Liver (tissue), 9 donors: ENCODE measurements around the gene EWSR1. TPM values are rescaled to one million over a fixed set of nuclear protein-coding genes. Genes with fewer than 3 reads are reported as not detected.

Experiments
- DNase-seq: peaks from one replicate; pipeline ENCODE4 v3.0.0-alpha.2; 2017; ENCODE audit warnings: low spot score
- H3K27ac ChIP-seq, 2 donors: one replicate each; pipeline ENCODE4 v1.7.0; 2013; ENCODE audit warnings: inconsistent platforms in 2 of 2, low read length in 2 of 2, control low read depth in 1 of 2, low read depth in 1 of 2, mild to moderate bottlenecking in 1 of 2
- H3K27me3 ChIP-seq, 4 donors: one replicate each; pipeline versions ENCODE4 v1.6.1 to v1.7.0; 2013; ENCODE audit warnings: low read length in 3 of 4, inconsistent platforms in 1 of 4, mild to moderate bottlenecking in 1 of 4, moderate library complexity in 1 of 4; ENCODE audit not compliant: control insufficient read depth in 4 of 4, insufficient read depth in 4 of 4
- H3K36me3 ChIP-seq, 4 donors: one replicate each; pipeline versions ENCODE4 v1.6.1 to v1.7.0; 2013; ENCODE audit warnings: low read length in 3 of 4, mild to moderate bottlenecking in 3 of 4, low read depth in 1 of 4, moderate library complexity in 1 of 4; ENCODE audit not compliant: control insufficient read depth in 4 of 4, insufficient read depth in 3 of 4
- H3K4me1 ChIP-seq, 4 donors: one replicate each; pipeline versions ENCODE4 v1.6.1 to v1.7.0; 2013; ENCODE audit warnings: low read length in 3 of 4, mild to moderate bottlenecking in 3 of 4, moderate library complexity in 1 of 4; ENCODE audit not compliant: control insufficient read depth in 4 of 4, insufficient read depth in 4 of 4
- H3K4me3 ChIP-seq, 3 donors: one replicate each; pipeline versions ENCODE4 v1.6.1 to v1.7.0; 2013; ENCODE audit warnings: low read length in 3 of 3, control low read depth in 1 of 3, low read depth in 1 of 3, mild to moderate bottlenecking in 1 of 3
- H3K9ac ChIP-seq, 2 donors: one replicate each; pipeline ENCODE4 v1.7.0; 2013; ENCODE audit warnings: low read length in 2 of 2, mild to moderate bottlenecking in 2 of 2, moderate library complexity in 2 of 2, control low read depth in 1 of 2, low read depth in 1 of 2
- H3K9me3 ChIP-seq, 4 donors: one replicate each; pipeline versions ENCODE4 v1.6.1 to v1.7.0; 2013; ENCODE audit warnings: low read length in 3 of 4; ENCODE audit not compliant: control insufficient read depth in 4 of 4
- EGR1 ChIP-seq, 2 donors: IDR thresholded peaks; 2 replicates each; pipeline ENCODE4 v1.6.1; 2016 to 2018; ENCODE audit warnings: antibody characterized with exemption in 2 of 2, low read depth in 2 of 2
- FOXA1 ChIP-seq: IDR thresholded peaks from 2 replicates; pipeline ENCODE4 v1.6.1; 2016; ENCODE audit warnings: antibody characterized with exemption
- GABPA ChIP-seq, 2 donors: IDR thresholded peaks in 1 of 2; conservative IDR thresholded peaks in 1 of 2; 2 replicates each; pipeline ENCODE4 v1.6.1; 2016; ENCODE audit warnings: antibody characterized with exemption in 2 of 2, mild to moderate bottlenecking in 1 of 2, moderate library complexity in 1 of 2
- HNF4A ChIP-seq, 2 donors: conservative IDR thresholded peaks; 2 replicates each; pipeline ENCODE4 v1.6.1; 2016; ENCODE audit warnings: antibody characterized with exemption in 2 of 2, mild to moderate bottlenecking in 2 of 2
- HNF4G ChIP-seq: IDR thresholded peaks from 2 replicates; pipeline ENCODE4 v1.6.1; 2016; ENCODE audit warnings: antibody characterized with exemption
- JUND ChIP-seq, 2 donors: IDR thresholded peaks; 2 replicates each; pipeline ENCODE4 v1.6.1; 2016; ENCODE audit warnings: antibody characterized with exemption in 2 of 2
- NR2F2 ChIP-seq: IDR thresholded peaks from 2 replicates; pipeline ENCODE4 v1.6.1; 2016; ENCODE audit warnings: antibody characterized with exemption
- RAD21 ChIP-seq, 2 donors: IDR thresholded peaks; 2 replicates each; pipeline ENCODE4 v1.6.1; 2016; ENCODE audit warnings: antibody characterized with exemption in 2 of 2, mild to moderate bottlenecking in 2 of 2
- RXRA ChIP-seq, 2 donors: IDR thresholded peaks; 2 replicates each; pipeline ENCODE4 v1.6.1; 2017 to 2018; ENCODE audit warnings: antibody characterized with exemption in 2 of 2, mild to moderate bottlenecking in 1 of 2
- SP1 ChIP-seq: IDR thresholded peaks from 2 replicates; pipeline ENCODE4 v1.6.1; 2018; ENCODE audit warnings: antibody characterized with exemption, mild to moderate bottlenecking
- TAF1 ChIP-seq: conservative IDR thresholded peaks from 2 replicates; pipeline ENCODE4 v1.6.1; 2016; ENCODE audit warnings: antibody characterized with exemption, mild to moderate bottlenecking
- WGBS: extraction: QIAGEN DNeasy Blood & Tissue Kit; methylation state at CpG from one replicate; pipeline ENCODE4 v1.1.7; 2013; 5-methylcytosine and 5-hydroxymethylcytosine counted together
- polyA plus RNA-seq, 2 donors: library from polyadenylated mRNA; stranded (reverse) in 1 of 2; unstranded in 1 of 2; fragments of 200-250 nt in 1 of 2; fragments of >200 nt in 1 of 2; fragmentation: Nextera tagmentation in 1 of 2; extraction: Ambion mirVana in 1 of 2; gene quantifications; one replicate each; pipeline versions ENCODE4 v1.2.1 to v1.2.3, GENCODE V29; 2013 to 2015
- total RNA-seq, 2 donors: library from RNA; depleted of rRNA; stranded (reverse); fragments of >200 nt; gene quantifications; one replicate each; pipeline ENCODE4 v1.2.3, GENCODE V29; 2014
- TF ChIP-seq, protein P1 (sequence below): IDR thresholded peaks from 2 replicates; pipeline ENCODE4 v1.6.1; 2016; ENCODE audit warnings: antibody characterized with exemption
- TF ChIP-seq, protein P2 (sequence below): IDR thresholded peaks from 2 replicates; pipeline ENCODE4 v1.6.1; 2016; ENCODE audit warnings: antibody characterized with exemption, mild to moderate bottlenecking
- donor health status: healthy.
- donor health status: healthy.
- donor health status: healthy.
- donor health status: healthy.
- donor health status: healthy.

EWSR1 gene
- total and polyA plus RNA-seq, 4 donors = 64.8 to 134 (median 78.3) TPM

DNA sequence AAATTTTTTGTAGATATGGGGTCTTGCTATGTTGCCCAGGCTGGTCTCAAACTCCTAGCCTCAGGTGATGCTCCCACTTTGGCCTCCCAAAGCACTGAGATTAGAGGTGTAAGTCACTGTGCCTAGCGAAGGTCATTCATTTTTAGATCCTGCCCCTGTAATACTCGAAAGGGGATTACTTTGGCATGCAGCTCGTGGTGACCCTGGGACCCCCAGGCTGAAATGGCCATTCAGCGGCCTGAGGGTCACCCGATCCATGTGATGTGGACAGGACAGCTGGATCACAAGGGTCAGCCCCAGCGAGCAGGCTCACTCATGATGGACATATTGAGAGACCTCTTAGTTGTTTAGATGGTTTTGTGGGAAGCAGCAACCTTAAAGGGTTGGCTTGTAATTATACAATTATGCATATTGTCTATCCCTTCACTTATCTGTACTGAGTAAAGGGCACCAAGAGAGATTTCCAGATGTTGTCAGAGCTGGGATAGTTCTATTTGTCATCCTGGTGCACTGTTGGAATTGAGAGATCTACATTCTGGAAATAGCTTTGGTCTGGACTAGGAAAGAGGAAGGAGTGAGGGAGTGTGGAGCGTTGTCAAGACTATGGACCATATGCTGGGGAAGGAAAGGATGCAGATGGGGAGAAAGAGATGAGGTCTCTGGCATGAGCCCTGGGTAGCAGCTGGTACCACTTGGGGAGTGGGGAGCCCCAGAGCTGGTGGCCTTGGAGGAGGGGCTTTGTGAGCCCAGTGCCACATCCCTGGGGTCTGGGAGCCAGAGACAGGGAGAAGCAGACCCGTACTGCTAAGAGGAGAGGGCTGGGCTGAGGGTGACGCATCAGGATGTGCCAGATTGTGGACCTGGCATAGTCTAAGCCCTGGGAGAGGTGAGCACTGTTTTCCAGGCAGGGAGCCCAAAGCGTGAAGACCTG lies 15.8 kb upstream of the EWSR1 start:
- Histone ChIP-seq H3K27ac (no peak overlapping the region), H3K9me3 (no peaks in the 10 kb centered on the region), H3K4me1 (no peaks in the 10 kb centered on the region), H3K27me3 (no peaks in the 10 kb centered on the region), H3K9ac (no peak overlapping the region), H3K36me3 (no peaks in the 10 kb centered on the region), H3K4me3 (no peak overlapping the region)
- DNase-seq = no peak
- TF ChIP-seq NR2F2 (no peak), GABPA (IDR thresholded peaks at IDR 0.05 in 1 of 2, conservative IDR thresholded peaks at IDR 0.05 in 1 of 2) (no peak), TAF1 (no peak), HNF4G (no peak), FOXA1 (no peak), RAD21 (IDR thresholded peaks at IDR 0.05) (no peak), EGR1 (IDR thresholded peaks at IDR 0.05; ENCODE audit: low read depth in 2 of 2) (no peak), RXRA (IDR thresholded peaks at IDR 0.05) (no peak), SP1 (no peak), HNF4A (conservative IDR thresholded peaks at IDR 0.05) (no peak), JUND (IDR thresholded peaks at IDR 0.05) (no peak)
- TF ChIP-seq, protein P1, sequence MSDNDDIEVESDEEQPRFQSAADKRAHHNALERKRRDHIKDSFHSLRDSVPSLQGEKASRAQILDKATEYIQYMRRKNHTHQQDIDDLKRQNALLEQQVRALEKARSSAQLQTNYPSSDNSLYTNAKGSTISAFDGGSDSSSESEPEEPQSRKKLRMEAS = no peak
- TF ChIP-seq, protein P2, sequence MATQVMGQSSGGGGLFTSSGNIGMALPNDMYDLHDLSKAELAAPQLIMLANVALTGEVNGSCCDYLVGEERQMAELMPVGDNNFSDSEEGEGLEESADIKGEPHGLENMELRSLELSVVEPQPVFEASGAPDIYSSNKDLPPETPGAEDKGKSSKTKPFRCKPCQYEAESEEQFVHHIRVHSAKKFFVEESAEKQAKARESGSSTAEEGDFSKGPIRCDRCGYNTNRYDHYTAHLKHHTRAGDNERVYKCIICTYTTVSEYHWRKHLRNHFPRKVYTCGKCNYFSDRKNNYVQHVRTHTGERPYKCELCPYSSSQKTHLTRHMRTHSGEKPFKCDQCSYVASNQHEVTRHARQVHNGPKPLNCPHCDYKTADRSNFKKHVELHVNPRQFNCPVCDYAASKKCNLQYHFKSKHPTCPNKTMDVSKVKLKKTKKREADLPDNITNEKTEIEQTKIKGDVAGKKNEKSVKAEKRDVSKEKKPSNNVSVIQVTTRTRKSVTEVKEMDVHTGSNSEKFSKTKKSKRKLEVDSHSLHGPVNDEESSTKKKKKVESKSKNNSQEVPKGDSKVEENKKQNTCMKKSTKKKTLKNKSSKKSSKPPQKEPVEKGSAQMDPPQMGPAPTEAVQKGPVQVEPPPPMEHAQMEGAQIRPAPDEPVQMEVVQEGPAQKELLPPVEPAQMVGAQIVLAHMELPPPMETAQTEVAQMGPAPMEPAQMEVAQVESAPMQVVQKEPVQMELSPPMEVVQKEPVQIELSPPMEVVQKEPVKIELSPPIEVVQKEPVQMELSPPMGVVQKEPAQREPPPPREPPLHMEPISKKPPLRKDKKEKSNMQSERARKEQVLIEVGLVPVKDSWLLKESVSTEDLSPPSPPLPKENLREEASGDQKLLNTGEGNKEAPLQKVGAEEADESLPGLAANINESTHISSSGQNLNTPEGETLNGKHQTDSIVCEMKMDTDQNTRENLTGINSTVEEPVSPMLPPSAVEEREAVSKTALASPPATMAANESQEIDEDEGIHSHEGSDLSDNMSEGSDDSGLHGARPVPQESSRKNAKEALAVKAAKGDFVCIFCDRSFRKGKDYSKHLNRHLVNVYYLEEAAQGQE = no peak
- 93% methylated on average over 10 of the region's 10 CpGs for WGBS

DNA sequence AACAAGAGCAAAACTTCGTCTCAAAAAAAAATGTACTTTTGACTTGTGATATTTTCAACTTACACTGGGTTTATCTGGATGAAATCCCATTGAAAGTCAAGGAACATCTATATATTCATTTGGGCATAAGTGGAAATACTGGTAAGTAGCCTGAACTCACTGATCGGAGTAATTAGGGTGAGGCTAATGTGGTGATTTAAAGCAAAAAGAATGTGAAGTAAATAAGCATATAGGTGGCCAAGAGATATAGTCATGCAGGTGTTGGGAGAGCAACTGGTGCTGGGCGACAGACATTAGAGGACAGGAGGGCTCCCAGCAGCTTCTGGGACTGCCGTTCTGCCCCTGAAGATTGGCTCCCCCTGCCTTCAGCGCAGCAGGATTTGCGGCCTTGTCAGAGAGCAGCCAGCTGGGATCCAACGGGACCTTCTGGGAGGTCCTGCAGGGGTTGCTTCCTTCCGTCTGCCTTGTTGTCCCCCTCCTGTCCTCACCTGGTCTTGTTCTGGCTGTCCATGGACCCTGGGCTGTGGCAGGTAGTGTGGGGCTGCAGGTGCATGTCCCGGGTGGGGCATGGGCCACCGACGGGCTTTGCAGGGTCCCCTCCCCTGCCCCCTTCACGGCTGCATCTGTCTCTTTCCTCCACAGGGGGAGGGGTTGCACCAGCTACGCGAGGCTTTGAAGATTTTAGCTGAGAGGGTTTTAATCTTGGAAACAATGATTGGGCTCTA lies 14.3 kb upstream of the EWSR1 start:
- H3K4me1 ChIP-seq = no peaks in the 10 kb centered on the region
- no peak for DNase-seq
- TF ChIP-seq RAD21 (IDR thresholded peaks at IDR 0.05) (no peak), FOXA1 (no peak), HNF4G (no peak), RXRA (IDR thresholded peaks at IDR 0.05) (no peak), EGR1 (IDR thresholded peaks at IDR 0.05; ENCODE audit: low read depth in 2 of 2) (no peak), GABPA (IDR thresholded peaks at IDR 0.05 in 1 of 2, conservative IDR thresholded peaks at IDR 0.05 in 1 of 2) (no peak), TAF1 (no peak), HNF4A (conservative IDR thresholded peaks at IDR 0.05) (no peak), JUND (IDR thresholded peaks at IDR 0.05) (no peak)
- TF ChIP-seq, protein P2 = no peak
- no peak overlapping the region for H3K4me3 ChIP-seq
- no peak overlapping the region for H3K27ac ChIP-seq
- H3K36me3 ChIP-seq = no peaks in the 10 kb centered on the region
- 84% methylated on average over 14 of the region's 14 CpGs for WGBS
- H3K9ac ChIP-seq = no peak overlapping the region
- H3K9me3 ChIP-seq = no peaks in the 10 kb centered on the region
- no peaks in the 10 kb centered on the region for H3K27me3 ChIP-seq
